Pons (tissue), 1 donor: Measurements from ENCODE around the gene ATP11C.
"Not testable (repeated sequence)": the region's sequence is repeated elsewhere in the genome, so short reads cannot be mapped to it uniquely, and the experiment has no call there.

Experiments
- DNase-seq: peaks from one replicate; pipeline ENCODE4 v3.0.0-alpha.2; 2016; ENCODE audit warnings: low spot score

Gene ATP11C

DNA sequence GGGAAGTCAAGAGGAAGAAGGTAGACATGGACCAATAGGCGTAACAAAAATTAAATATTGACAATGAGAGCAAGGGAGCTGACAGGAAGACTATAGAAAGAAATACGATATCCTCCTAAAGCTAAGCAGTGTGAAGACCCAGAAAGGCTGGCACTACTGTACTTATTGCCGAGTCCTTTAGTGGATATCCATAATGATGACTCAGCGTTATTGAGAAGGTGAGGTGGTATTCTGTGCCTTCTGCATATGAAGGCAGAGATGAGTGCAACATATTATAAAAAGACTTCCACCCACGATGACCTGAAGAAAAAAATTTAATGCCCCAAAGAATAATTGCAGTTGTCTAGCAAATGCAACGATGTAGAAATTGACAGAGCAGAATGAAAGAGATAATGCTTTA, 211.9 kb downstream of the ATP11C start:
- no peak for DNase-seq

DNA sequence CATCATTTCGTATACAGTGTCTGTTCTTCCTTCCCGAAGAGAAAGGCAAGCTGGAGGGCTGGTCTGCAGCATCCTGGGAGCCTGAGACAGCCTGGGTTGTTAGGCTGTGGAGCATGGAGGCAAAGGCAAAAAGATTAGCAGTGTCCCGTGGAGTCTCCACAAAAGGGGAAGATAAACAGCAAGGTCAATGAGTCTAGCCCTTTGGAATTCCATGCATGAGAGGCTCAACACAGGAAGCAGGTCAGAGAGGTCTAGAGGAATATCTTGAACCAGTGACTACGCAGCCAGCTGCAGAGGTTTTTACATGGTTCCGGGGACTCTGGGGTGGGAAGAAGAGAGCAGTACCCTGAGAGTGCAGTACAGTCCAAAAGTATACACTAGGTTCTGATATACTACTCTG, 212.7 kb downstream of the ATP11C start:
- no peak for DNase-seq

DNA sequence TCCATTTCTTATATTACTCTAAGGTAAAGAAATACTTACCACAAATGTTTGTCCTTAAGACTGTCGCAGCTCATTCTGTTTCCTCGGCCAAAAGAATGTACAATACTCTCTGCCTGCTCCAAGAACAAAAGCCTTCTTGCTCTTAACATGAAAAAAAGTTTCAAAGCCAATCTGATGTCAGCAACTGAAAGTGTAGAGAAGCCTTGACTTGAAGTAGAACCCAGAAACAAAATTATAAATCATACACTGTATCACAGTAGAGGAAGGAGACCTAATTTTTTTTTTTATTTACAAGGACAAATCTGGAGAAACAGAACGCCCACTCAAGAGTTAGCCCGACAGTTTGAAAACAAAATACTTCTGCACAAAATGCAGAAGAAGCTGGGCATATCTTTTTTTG, 224.8 kb downstream of the ATP11C start, which contains the start of gene MCF2:
Gene MCF2, minus strand, starts transcription at position 101 of the 400 bp plus-strand sequence. CDS start 56,423 bp downstream, outside the sequence.
- no peak for DNase-seq

DNA sequence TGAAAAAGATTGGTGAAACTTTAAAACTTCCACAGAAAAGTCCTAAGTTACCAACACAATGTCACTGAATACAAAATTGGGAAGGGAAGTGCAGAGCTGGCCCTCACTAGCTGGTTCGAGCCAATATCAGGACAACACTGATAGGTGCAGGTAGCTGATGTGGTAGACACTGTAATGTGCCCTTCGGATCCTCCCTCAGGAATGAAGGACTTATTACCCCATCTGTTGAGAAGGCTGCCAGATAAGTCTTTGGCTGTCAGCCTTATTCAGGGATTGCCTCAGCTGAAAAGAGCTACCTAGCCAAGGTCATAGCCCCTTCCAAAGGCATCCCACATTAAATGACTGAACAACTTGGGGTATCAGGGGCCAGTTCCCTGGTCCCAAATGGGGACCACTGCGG, 230.2 kb downstream of the ATP11C start:
- DNase-seq = no peak

DNA sequence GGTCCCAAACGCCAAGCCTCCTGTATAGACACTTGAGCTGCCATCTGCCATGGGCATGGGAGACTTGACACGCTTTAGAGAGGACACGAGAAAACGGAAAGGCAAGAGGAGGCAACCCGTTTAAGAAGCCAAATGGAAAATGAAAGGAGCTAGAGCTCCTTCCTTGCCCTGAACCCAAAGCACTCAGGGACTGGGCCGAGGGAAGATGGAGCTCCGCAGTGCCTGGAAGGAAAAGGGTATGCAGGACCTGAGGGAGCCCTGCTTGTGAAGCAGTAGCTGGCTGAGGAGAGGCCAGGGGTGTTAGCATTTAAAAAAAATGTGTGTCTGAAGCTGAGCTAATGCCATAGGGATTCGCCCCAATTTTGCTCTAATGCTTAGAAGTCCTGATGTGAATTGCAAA, 239.9 kb downstream of the ATP11C start:
- no peak for DNase-seq

DNA sequence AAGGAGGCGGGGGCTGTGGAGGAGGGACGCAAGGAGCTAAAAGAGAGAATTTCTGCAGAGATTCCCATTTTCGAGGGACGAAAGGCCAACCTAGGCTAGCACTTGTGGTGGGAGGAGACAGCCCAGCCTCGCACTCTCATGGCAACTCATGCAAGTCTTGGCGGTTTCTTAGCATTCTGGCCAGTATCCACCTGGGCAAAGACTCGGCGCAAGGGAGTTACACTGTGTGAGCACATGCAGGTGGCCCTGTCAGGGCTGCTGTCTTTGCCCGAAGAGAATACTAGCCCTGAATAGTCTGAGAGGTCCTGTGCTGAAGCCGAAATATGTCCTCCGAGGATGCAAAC, 240.4 kb downstream of the ATP11C start:
- no peak for DNase-seq

DNA sequence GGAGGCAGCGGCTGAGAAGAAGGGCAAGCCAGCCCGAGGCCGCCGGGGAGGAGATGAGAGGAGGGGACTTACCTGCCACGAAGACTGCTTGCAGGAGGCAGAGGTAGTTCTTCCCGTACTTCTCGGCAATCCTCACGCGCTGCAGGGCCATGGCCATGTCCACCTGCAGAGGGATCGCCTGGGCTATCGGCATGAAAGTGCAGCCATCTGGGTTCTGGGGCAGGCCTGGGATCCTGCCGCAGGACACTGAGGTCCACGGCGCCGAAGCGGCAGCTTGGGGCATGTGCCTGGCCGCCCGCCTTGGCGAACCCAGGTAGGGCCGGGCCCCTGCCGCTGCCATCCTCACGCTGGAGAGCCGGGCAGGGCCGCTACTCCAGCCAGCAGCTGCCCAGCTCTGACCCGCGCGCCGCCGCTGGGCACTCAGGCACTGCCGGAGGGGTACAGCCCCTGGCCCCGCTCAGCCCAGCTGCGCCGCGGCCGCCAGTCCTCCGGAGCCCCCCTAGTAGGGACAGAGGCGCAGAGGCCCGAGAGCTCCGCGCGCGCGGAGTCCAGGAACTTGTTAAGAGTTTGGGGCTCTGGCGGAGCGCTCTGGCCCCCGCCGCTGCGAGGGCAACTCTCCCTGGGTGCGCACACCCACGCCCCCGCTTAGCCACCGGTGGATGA, 240.9 kb downstream of the ATP11C start:
- DNase-seq = no peak

DNA sequence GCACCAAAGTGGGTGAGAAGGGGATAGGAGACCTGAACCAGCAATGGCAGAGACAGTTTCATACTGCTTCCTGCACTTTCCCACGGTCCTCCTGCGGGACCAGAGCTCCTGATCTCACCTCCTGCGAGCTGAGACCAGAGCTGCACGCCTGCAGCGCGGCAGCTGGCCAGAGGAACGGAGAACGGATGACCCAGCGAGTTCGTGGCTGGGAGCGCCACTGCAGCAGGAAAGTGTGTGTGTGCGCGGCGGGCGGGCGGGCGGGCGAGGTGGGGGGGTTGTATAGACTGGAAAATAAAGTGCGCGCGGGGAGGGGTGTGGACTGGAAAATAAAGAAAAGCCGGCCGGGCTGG, 241.4 kb downstream of the ATP11C start:
- DNase-seq = no peak

DNA sequence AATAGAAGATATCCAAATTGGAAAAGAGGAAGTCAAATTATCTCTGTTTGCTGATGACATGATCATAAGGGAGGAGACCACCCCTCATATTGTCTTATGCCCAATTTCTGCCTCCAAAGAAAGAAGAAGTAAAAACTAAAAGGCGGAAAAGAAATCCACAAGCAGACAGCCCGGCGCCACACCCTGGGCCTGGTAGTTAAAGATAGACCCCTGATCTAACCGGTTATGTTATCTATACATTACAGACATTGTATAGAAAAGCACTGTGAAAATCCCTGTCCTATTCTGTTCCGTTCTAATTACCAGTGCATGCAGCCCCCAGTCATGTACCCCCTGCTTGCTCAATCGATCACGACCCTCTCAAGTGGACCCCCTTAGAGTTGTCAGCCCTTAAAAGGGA, 247.7 kb downstream of the ATP11C start:
- not testable (repeated sequence) for DNase-seq

DNA sequence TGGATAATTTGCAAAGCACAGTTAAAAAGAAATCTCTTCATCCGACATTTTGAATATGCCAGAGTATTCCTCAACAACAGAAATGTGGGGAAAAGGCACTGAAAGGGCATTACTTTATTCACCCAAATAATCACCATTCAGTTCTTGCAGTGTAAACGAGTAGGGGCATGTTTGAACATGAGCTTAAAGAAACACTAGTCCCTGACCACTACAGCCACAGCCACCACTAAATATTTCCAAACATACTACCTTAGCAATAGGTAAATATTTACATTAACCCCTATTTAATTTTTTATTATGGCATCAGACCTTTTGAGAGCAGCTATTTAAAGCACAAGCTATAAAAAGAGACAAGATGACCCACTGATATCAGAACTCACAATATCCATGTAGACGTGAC, 252.5 kb downstream of the ATP11C start:
- no peak for DNase-seq
